Measurements from ENCODE around the gene CHFR. TPM values are rescaled to one million over a fixed set of nuclear protein-coding genes. Genes with fewer than 3 reads are reported as not detected.

The CHFR gene
- total and polyA plus RNA-seq, 9 of the 15 experiments (the other 6 are each of a cell fraction or from before 2014, with no cell fraction given): 0.61 to 33.9 (median 19.3) TPM

DNA sequence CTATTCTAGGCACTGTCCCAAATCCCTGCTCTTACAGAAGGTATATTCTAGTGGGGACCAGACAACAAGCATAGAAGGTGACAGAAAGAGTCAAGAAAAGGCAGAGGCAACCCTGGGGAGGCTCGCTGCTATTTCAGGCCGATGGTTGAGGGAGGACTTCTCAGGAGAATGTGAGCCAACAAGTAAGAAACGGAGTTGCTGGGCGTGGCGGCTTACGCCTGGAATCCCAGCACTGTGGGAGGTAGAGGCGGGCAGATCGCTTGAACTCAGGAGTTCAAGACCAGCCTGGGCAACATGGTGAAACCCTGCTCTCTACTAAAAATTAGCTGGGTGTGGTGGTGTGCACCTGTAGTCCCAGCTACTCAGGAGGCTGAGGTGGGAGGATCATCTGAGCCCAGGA is 54.1 kb downstream of the CHFR start:
- peaks cover 0 to 33% of the 10 kb centered on the region in 2 experiments; a peak in 3 of 5 replicates for H3K4me1 ChIP-seq (replicated peaks in 1 of 2; ENCODE audit: control insufficient read depth in 2 of 2, insufficient read depth in 2 of 2, low read length in 2 of 2)
- CTCF ChIA-PET (ENCODE audit: low intra/inter-chr PET ratio): no interaction called here
- no peaks in the 10 kb centered on the region for H3K9me3 ChIP-seq (replicated peaks; ENCODE audit: control insufficient read depth, insufficient read depth, low read depth, low read length)
- POLR2A ChIA-PET: no interaction called here
- in situ Hi-C loops (cut with MboI) (no loop called here), intact Hi-C loops (cut with micrococcal nuclease) (no loop called here)
- no peak for DNase-seq (ENCODE audit: extremely low read depth in 1 of 4, low spot score in 3 of 4)
- no peaks in the 10 kb centered on the region for H3K27me3 ChIP-seq (ENCODE audit: control insufficient read depth in 2 of 2, insufficient read depth in 2 of 2, low read length in 2 of 2)
- H3K27ac ChIP-seq (ENCODE audit: extremely low read depth, low read depth, low read length): no peak overlapping the region
- TF ChIP-seq BCOR (IDR thresholded peaks at IDR 0.05): no peak
- TF ChIP-seq ZNF24 (IDR thresholded peaks at IDR 0.05): no peak
- no peak for TF ChIP-seq ZNF436 (CRISPR knock-in tag; IDR thresholded peaks at IDR 0.05)
- TF ChIP-seq, protein P1, sequence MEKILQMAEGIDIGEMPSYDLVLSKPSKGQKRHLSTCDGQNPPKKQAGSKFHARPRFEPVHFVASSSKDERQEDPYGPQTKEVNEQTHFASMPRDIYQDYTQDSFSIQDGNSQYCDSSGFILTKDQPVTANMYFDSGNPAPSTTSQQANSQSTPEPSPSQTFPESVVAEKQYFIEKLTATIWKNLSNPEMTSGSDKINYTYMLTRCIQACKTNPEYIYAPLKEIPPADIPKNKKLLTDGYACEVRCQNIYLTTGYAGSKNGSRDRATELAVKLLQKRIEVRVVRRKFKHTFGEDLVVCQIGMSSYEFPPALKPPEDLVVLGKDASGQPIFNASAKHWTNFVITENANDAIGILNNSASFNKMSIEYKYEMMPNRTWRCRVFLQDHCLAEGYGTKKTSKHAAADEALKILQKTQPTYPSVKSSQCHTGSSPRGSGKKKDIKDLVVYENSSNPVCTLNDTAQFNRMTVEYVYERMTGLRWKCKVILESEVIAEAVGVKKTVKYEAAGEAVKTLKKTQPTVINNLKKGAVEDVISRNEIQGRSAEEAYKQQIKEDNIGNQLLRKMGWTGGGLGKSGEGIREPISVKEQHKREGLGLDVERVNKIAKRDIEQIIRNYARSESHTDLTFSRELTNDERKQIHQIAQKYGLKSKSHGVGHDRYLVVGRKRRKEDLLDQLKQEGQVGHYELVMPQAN (IDR thresholded peaks at IDR 0.05; ENCODE audit: borderline replicate concordance): no peak
- TF ChIP-seq, protein P2, sequence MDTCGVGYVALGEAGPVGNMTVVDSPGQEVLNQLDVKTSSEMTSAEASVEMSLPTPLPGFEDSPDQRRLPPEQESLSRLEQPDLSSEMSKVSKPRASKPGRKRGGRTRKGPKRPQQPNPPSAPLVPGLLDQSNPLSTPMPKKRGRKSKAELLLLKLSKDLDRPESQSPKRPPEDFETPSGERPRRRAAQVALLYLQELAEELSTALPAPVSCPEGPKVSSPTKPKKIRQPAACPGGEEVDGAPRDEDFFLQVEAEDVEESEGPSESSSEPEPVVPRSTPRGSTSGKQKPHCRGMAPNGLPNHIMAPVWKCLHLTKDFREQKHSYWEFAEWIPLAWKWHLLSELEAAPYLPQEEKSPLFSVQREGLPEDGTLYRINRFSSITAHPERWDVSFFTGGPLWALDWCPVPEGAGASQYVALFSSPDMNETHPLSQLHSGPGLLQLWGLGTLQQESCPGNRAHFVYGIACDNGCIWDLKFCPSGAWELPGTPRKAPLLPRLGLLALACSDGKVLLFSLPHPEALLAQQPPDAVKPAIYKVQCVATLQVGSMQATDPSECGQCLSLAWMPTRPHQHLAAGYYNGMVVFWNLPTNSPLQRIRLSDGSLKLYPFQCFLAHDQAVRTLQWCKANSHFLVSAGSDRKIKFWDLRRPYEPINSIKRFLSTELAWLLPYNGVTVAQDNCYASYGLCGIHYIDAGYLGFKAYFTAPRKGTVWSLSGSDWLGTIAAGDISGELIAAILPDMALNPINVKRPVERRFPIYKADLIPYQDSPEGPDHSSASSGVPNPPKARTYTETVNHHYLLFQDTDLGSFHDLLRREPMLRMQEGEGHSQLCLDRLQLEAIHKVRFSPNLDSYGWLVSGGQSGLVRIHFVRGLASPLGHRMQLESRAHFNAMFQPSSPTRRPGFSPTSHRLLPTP (IDR thresholded peaks at IDR 0.05; ENCODE audit: borderline replicate concordance, extremely low read depth, insufficient read length): no peak
- H3K79me2 ChIP-seq (ENCODE audit: control insufficient read depth, insufficient read depth, low read length): peaks cover 4% of the 10 kb centered on the region
- no peak overlapping the region for H3K9ac ChIP-seq (ENCODE audit: insufficient read depth in 1 of 2, low read depth in 2 of 2, low read length in 2 of 2)
- H4K20me1 ChIP-seq (replicated peaks; ENCODE audit: control insufficient read depth, insufficient read depth, low read length): no peaks in the 10 kb centered on the region; the same call in 1 of the 2 replicates
- H3K4me2 ChIP-seq (ENCODE audit: insufficient read depth, low read length): no peak overlapping the region
- ATAC-seq: no peak
- 74% methylated on average over 8 of the region's 8 CpGs for WGBS (ENCODE audit: insufficient coverage, low coverage, missing lambda C conversion rate)
- no peak overlapping the region for H3K4me3 ChIP-seq
- H2AFZ ChIP-seq (ENCODE audit: low read depth, low read length): no peak overlapping the region
- no peaks in the 10 kb centered on the region; the same call in 2 of the 3 replicates for H3K36me3 ChIP-seq (ENCODE audit: control insufficient read depth, insufficient read depth, low read length)
- no TSS peak for BruUV-seq (replicated peaks)
- FAIRE-seq: no peak
- H3K9me1 ChIP-seq (ENCODE audit: control insufficient read depth, insufficient read depth, low read length): no peaks in the 10 kb centered on the region

All from K562 (cell line).